GM12878 (cell line): ENCODE measurements around the gene CDH2. TPM values are rescaled to one million over a fixed set of nuclear protein-coding genes. Genes with fewer than 3 reads are reported as not detected.

ENCODE experiments used
- CHD4 ChIP-seq: fragments of 200-600 bp; sonication (generic); IDR thresholded peaks from 2 replicates; pipeline ENCODE4 v1.6.1; 2016; ENCODE audit warnings: mild to moderate bottlenecking
- MXI1 ChIP-seq: fragments of 150-350 bp; IDR thresholded peaks from 2 replicates; pipeline ENCODE4 v1.6.1; 2011; ENCODE audit warnings: low read depth, mild to moderate bottlenecking, inconsistent platforms, low read length, improper control_type of control experiment
- SUZ12 ChIP-seq: fragments of 200-600 bp; sonication (generic); IDR thresholded peaks from one replicate; pipeline ENCODE4 v1.6.1; 2018; ENCODE audit warnings: antibody characterized with exemption, mild to moderate bottlenecking; ENCODE audit not compliant: unreplicated experiment
- TAF1 ChIP-seq: IDR thresholded peaks from 2 replicates; pipeline ENCODE4 v1.6.1; 2011; ENCODE audit warnings: mild to moderate bottlenecking, low read depth, low read length, borderline replicate concordance
- polyA plus RNA-seq, 11 experiments: library from polyadenylated mRNA; depleted of rRNA in 4 of 11; unstranded in 6 of 11; stranded (reverse) in 5 of 11; fragments of >200 nt; fragmentation: Nextera tagmentation in 4 of 11; fragmentation: Illumina TruSeq in 1 of 11; extraction: Ambion mirVana in 4 of 11; extraction: Trizol in 1 of 11; gene quantifications; 1 replicate in 1 of 11; 2 replicates in 10 of 11; pipeline versions ENCODE4 v1.2.1 to v1.2.3, GENCODE V29; 2011 to 2016; ENCODE audit warnings: inconsistent platforms in 2 of 11, missing spikeins in 2 of 11, low read depth in 1 of 11
- total RNA-seq, 4 experiments: library from RNA; depleted of rRNA in 3 of 4; stranded (reverse); fragments of >200 nt in 3 of 4; fragmentation: Illumina TruSeq in 1 of 4; extraction: Trizol in 1 of 4; gene quantifications; 2 replicates each; pipeline versions ENCODE4 v1.2.1 to v1.2.3, GENCODE V29; 2013 to 2021
- TF ChIP-seq, protein P1 (sequence below): fragments of 450-650 bp; IDR thresholded peaks from 2 replicates; pipeline ENCODE4 v1.6.1; 2017; ENCODE audit warnings: antibody characterized with exemption, mild to moderate bottlenecking, moderate library complexity
- TF ChIP-seq, protein P2 (sequence below): fragments of 450-650 bp; IDR thresholded peaks from 2 replicates; pipeline ENCODE4 v1.6.1; 2016; ENCODE audit warnings: mild to moderate bottlenecking, moderate library complexity, borderline replicate concordance

The CDH2 gene
- total and polyA plus RNA-seq, 10 of the 15 experiments (the other 5 are each of a cell fraction or from before 2014, with no cell fraction given) = 0.01 to 0.25 (median 0.06) TPM; not detected in 4

DNA sequence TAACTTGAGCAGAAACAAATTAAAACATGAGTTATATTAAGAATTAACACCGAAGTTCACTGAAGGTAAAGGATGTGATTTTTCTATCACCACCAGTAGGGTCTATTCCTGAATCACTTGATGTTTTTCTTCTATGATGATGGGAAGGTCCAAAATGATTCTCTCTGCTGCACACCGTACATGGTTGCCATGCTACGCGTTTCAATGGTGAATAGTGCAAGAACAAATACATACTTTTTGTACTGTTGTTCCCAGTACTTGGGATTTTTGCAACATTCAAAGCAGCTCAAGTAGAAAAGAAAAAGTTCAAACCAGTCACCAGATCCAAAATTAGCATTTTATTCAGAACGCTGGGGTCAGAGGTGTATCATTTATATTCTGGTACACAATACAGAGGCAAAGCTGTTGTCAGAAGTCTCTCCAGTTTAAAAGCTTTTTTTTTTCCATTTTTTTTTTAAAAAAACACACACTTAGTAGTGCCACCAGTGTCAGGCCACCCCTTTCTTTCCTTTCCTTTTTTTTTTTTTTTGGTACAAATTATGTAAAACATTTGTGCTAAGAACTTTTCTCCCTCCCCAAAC is 226.2 kb downstream of the CDH2 start (continued):
- TF ChIP-seq, protein P1, sequence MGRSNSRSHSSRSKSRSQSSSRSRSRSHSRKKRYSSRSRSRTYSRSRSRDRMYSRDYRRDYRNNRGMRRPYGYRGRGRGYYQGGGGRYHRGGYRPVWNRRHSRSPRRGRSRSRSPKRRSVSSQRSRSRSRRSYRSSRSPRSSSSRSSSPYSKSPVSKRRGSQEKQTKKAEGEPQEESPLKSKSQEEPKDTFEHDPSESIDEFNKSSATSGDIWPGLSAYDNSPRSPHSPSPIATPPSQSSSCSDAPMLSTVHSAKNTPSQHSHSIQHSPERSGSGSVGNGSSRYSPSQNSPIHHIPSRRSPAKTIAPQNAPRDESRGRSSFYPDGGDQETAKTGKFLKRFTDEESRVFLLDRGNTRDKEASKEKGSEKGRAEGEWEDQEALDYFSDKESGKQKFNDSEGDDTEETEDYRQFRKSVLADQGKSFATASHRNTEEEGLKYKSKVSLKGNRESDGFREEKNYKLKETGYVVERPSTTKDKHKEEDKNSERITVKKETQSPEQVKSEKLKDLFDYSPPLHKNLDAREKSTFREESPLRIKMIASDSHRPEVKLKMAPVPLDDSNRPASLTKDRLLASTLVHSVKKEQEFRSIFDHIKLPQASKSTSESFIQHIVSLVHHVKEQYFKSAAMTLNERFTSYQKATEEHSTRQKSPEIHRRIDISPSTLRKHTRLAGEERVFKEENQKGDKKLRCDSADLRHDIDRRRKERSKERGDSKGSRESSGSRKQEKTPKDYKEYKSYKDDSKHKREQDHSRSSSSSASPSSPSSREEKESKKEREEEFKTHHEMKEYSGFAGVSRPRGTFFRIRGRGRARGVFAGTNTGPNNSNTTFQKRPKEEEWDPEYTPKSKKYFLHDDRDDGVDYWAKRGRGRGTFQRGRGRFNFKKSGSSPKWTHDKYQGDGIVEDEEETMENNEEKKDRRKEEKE = no peak
- no peak for TF ChIP-seq CHD4
- TF ChIP-seq, protein P2, sequence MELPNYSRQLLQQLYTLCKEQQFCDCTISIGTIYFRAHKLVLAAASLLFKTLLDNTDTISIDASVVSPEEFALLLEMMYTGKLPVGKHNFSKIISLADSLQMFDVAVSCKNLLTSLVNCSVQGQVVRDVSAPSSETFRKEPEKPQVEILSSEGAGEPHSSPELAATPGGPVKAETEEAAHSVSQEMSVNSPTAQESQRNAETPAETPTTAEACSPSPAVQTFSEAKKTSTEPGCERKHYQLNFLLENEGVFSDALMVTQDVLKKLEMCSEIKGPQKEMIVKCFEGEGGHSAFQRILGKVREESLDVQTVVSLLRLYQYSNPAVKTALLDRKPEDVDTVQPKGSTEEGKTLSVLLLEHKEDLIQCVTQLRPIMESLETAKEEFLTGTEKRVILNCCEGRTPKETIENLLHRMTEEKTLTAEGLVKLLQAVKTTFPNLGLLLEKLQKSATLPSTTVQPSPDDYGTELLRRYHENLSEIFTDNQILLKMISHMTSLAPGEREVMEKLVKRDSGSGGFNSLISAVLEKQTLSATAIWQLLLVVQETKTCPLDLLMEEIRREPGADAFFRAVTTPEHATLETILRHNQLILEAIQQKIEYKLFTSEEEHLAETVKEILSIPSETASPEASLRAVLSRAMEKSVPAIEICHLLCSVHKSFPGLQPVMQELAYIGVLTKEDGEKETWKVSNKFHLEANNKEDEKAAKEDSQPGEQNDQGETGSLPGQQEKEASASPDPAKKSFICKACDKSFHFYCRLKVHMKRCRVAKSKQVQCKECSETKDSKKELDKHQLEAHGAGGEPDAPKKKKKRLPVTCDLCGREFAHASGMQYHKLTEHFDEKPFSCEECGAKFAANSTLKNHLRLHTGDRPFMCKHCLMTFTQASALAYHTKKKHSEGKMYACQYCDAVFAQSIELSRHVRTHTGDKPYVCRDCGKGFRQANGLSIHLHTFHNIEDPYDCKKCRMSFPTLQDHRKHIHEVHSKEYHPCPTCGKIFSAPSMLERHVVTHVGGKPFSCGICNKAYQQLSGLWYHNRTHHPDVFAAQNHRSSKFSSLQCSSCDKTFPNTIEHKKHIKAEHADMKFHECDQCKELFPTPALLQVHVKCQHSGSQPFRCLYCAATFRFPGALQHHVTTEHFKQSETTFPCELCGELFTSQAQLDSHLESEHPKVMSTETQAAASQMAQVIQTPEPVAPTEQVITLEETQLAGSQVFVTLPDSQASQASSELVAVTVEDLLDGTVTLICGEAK = no peak
- TF ChIP-seq TAF1 = no peak
- no peak for TF ChIP-seq MXI1
- TF ChIP-seq SUZ12 = no peak
